Kidney epithelial cell (primary cell): Measurements from ENCODE around the gene ICE2. TPM values are rescaled to one million over a fixed set of nuclear protein-coding genes. Genes with fewer than 3 reads are reported as not detected.
A peak's percentile ranks its signal among the peaks of the same experiment; 100 is the strongest.

Source experiments
- DNase-seq: peaks from one replicate; pipeline ENCODE4 v3.0.0-alpha.2; 2010; ENCODE audit warnings: low read depth
- H3K27me3 ChIP-seq: 2 replicates; pipeline ENCODE4 v1.6.0; 2011; ENCODE audit warnings: low read length; ENCODE audit not compliant: control insufficient read depth, insufficient read depth
- H3K36me3 ChIP-seq: 2 replicates; pipeline ENCODE4 v1.5.1; 2011; ENCODE audit warnings: low read length; ENCODE audit not compliant: control insufficient read depth, insufficient read depth
- H3K4me3 ChIP-seq: 2 replicates; pipeline ENCODE4 v1.5.1; 2011; ENCODE audit warnings: low read depth, mild to moderate bottlenecking, control low read depth, low read length
- CTCF ChIP-seq: IDR thresholded peaks from 2 replicates; pipeline ENCODE4 v1.5.1; 2011; ENCODE audit warnings: mild to moderate bottlenecking, moderate library complexity, low read length, control low read depth, inconsistent platforms; ENCODE audit not compliant: insufficient read depth, poor library complexity, severe bottlenecking
- total RNA-seq: library from RNA; depleted of rRNA; stranded (reverse); fragments of >200 nt; gene quantifications from 2 replicates; pipeline ENCODE4 v1.2.3, GENCODE V29; 2015

Gene ICE2
- total RNA-seq, 1 donor from 2014 or later = 34.8 TPM

GRCh38 chr15:60399931-60400330 is 79.0 kb downstream of the ICE2 start:
- H3K4me3 ChIP-seq = no peak overlapping the region
- H3K27me3 ChIP-seq = no peaks in the 10 kb centered on the region
- DNase-seq = no peak
- TF ChIP-seq CTCF = no peak
- H3K36me3 ChIP-seq = peaks cover 2% of the 10 kb centered on the region

- Histone ChIP-seq H3K4me3 (no peak overlapping the region), H3K36me3 (peaks cover 2% of the 10 kb centered on the region), H3K27me3 (no peaks in the 10 kb centered on the region)
- no peak for TF ChIP-seq CTCF
- DNase-seq = no peak
Observed at GRCh38 chr15:60399246-60399915, 79.6 kb downstream of the ICE2 start.

GRCh38 chr15:60397772-60398445 is 81.0 kb downstream of the ICE2 start, which contains the start of gene ANXA2:
ANXA2 (minus strand) TSS chr15:60397986; CDS start chr15:60386075, 11,911 bp downstream.
- Histone ChIP-seq H3K27me3 (no peaks in the 10 kb centered on the region), H3K4me3 (peak within 1 kb of the TSS; percentile 98), H3K36me3 (peaks cover 2% of the 10 kb centered on the region)
- no peak for TF ChIP-seq CTCF
- no peak for DNase-seq

- Histone ChIP-seq H3K27me3 (no peaks in the 10 kb centered on the region), H3K36me3 (peaks cover 2% of the 10 kb centered on the region), H3K4me3 (peak overlapping the region; percentile 98)
- no peak for DNase-seq
- TF ChIP-seq CTCF = no peak
Observed at GRCh38 chr15:60396958-60397771, 81.8 kb downstream of the ICE2 start.

GRCh38 chr15:60396560-60396957 is 82.4 kb downstream of the ICE2 start:
- Histone ChIP-seq H3K27me3 (no peaks in the 10 kb centered on the region), H3K4me3 (peak overlapping the region; percentile 98), H3K36me3 (peaks cover 2% of the 10 kb centered on the region)
- TF ChIP-seq CTCF = no peak
- DNase-seq = no peak
